Kidney (tissue), 14 donors: ENCODE results near the gene NLGN1. TPM values are rescaled to one million over a fixed set of nuclear protein-coding genes. Genes with fewer than 3 reads are reported as not detected.
A peak's percentile ranks its signal among the peaks of the same experiment; 100 is the strongest.

ENCODE experiments used
- DNase-seq, 5 donors: peaks; one replicate each; pipeline ENCODE4 v3.0.0-alpha.2; 2013 to 2020
- FAIRE-seq: peaks from 2 replicates; lab custom pipeline; 2012; peaks lifted over from hg19 to GRCh38; lab: Jason Lieb, UNC
- H3K27ac ChIP-seq, 2 donors: one replicate each; pipeline ENCODE4 v1.7.0; 2013; ENCODE audit warnings: low read depth in 2 of 2, low read length in 2 of 2, inconsistent platforms in 1 of 2
- H3K27me3 ChIP-seq: one replicate; pipeline ENCODE4 v1.7.1; 2013; ENCODE audit warnings: low read length, inconsistent platforms; ENCODE audit not compliant: control insufficient read depth, insufficient read depth
- H3K36me3 ChIP-seq, 3 donors: one replicate each; pipeline versions ENCODE4 v1.7.0 to v1.7.1; 2013; ENCODE audit warnings: low read length in 3 of 3, control low read depth in 1 of 3, inconsistent platforms in 1 of 3; ENCODE audit not compliant: insufficient read depth in 3 of 3, control insufficient read depth in 2 of 3
- H3K4me1 ChIP-seq, 3 donors: one replicate each; pipeline versions ENCODE4 v1.7.0 to v1.7.1; 2013; ENCODE audit warnings: low read length in 3 of 3, inconsistent platforms in 1 of 3, low read depth in 1 of 3; ENCODE audit not compliant: control insufficient read depth in 2 of 3, insufficient read depth in 2 of 3
- H3K4me3 ChIP-seq, 3 donors: one replicate each; pipeline versions ENCODE4 v1.7.0 to v1.8.1; 2013; ENCODE audit warnings: low read length in 3 of 3, control low read depth in 1 of 3, inconsistent platforms in 1 of 3
- H3K9ac ChIP-seq, 3 donors: one replicate each; pipeline versions ENCODE4 v1.7.0 to v1.7.1; 2013; ENCODE audit warnings: low read length in 3 of 3, control low read depth in 1 of 3, inconsistent platforms in 1 of 3
- H3K9me3 ChIP-seq, 3 donors: one replicate each; pipeline versions ENCODE4 v1.7.0 to v1.7.1; 2013; ENCODE audit warnings: low read length in 3 of 3, control low read depth in 1 of 3, inconsistent platforms in 1 of 3; ENCODE audit not compliant: control insufficient read depth in 2 of 3, insufficient read depth in 1 of 3
- CTCF ChIP-seq: IDR thresholded peaks from 3 replicates; pipeline ENCODE4 v1.5.1; 2012; ENCODE audit warnings: mild to moderate bottlenecking, moderate library complexity, borderline replicate concordance; ENCODE audit not compliant: insufficient read depth; ENCODE audit errors: extremely low read depth
- intact Hi-C: fragments of 100-400 bp; cut with DNase I; formaldehyde crosslinking; loops from one replicate; pipeline ENCODE4 v1.11.1; 2022
- polyA plus RNA-seq: library from polyadenylated mRNA; stranded (reverse); fragments of 350-450 nt; fragmentation: Illumina TruSeq; extraction: RNeasy Lipid Tissue Mini Kit (QIAGEN cat#74804); gene quantifications from one replicate; pipeline ENCODE4 v1.2.3, GENCODE V29; 2014; ENCODE audit warnings: low read depth, low replicate concordance; ENCODE audit not compliant: insufficient read depth
- total RNA-seq: library from RNA; stranded (reverse); fragmentation: NEBNext Ultra II Directional; extraction: Animal tissue kit (Norgen Biotek cat#: 25700); gene quantifications from one replicate; pipeline ENCODE4 v1.2.1, GENCODE V29; 2021
- donor health status: control.
- donor health status: control.
- donor health status: control.
- donor health status: control.
- donor health status: control.
- donor health status: DM: yes; HTN: yes; CAD: no.
- donor health status: Normal renal cell carcinoma (clear cell type).

NLGN1 gene
- total and polyA plus RNA-seq, 2 donors from 2014 or later: 0.49 to 19.4 TPM

DNA sequence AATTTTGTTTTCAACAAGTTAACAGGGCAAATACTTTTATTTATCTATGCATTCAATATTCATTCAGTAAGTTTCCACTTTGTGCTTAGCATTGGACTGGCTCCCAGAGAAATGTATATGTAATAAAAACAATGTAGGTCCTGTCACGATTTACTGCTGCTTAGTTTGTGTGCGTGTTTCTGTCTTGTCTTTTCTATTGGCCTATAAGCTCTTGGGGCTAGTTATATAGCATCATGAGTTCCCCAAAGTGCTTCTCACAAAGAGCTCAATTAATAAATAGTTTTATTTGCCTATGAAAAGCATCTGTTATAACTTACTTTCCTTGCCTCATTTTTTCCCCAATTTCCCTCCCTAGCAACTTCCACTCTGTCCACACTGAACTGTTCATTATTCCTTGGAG lies 794.9 kb downstream of the NLGN1 start:
- intact Hi-C loops: no loop called here

GRCh38 chr3:174193604-174194003 lies 796.1 kb downstream of the NLGN1 start:
- FAIRE-seq: no peak
- Histone ChIP-seq H3K4me1 (no peaks in the 10 kb centered on the region), H3K27me3 (no peaks in the 10 kb centered on the region), H3K9ac (no peak overlapping the region), H3K9me3 (no peaks in the 10 kb centered on the region), H3K27ac (no peak overlapping the region), H3K36me3 (no peaks in the 10 kb centered on the region), H3K4me3 (no peak overlapping the region)
- intact Hi-C loops: no loop called here
- no peak for DNase-seq
- TF ChIP-seq CTCF: no peak

More for the DNA sequence above, 794.9 kb downstream of the NLGN1 start:
- FAIRE-seq (no peak), DNase-seq (no peak)
- H3K4me1 ChIP-seq: no peaks in the 10 kb centered on the region
- H3K9me3 ChIP-seq: no peaks in the 10 kb centered on the region
- H3K9ac ChIP-seq: no peak overlapping the region
- no peak overlapping the region for H3K27ac ChIP-seq
- no peaks in the 10 kb centered on the region for H3K36me3 ChIP-seq
- no peaks in the 10 kb centered on the region for H3K27me3 ChIP-seq
- H3K4me3 ChIP-seq: no peak overlapping the region
- TF ChIP-seq CTCF: no peak

- no peak for TF ChIP-seq CTCF
- no peak overlapping the region for H3K9ac ChIP-seq
- DNase-seq: no peak
- no peak overlapping the region for H3K27ac ChIP-seq
- no peak overlapping the region for H3K4me3 ChIP-seq
- H3K27me3 ChIP-seq: no peaks in the 10 kb centered on the region
- intact Hi-C loops: no loop called here
- no peaks in the 10 kb centered on the region for H3K9me3 ChIP-seq
- no peaks in the 10 kb centered on the region for H3K36me3 ChIP-seq
- no peaks in the 10 kb centered on the region for H3K4me1 ChIP-seq
- FAIRE-seq: no peak
Observed at GRCh38 chr3:174197416-174197815, 799.9 kb downstream of the NLGN1 start.

- no peaks in the 10 kb centered on the region for H3K36me3 ChIP-seq
- H3K27ac ChIP-seq: no peak overlapping the region
- no peak overlapping the region for H3K4me3 ChIP-seq
- no peak overlapping the region for H3K9ac ChIP-seq
- H3K9me3 ChIP-seq: no peaks in the 10 kb centered on the region
- intact Hi-C loops: no loop called here
- no peaks in the 10 kb centered on the region for H3K27me3 ChIP-seq
- DNase-seq (peak in 2 of 5 donors; percentile 49 to 70), FAIRE-seq (no peak)
- H3K4me1 ChIP-seq: no peaks in the 10 kb centered on the region
- TF ChIP-seq CTCF: no peak
Observed at GRCh38 chr3:174198199-174198598, 800.7 kb downstream of the NLGN1 start.
